Measurements from ENCODE around the gene EIPR1.
"Not testable (repeated sequence)": the region's sequence is repeated elsewhere in the genome, so short reads cannot be mapped to it uniquely, and the experiment has no call there.

Gene EIPR1

GRCh38 chr2:3185256-3185655, 192.4 kb downstream of the EIPR1 start:
- DNase-seq: no peak

- no peak for DNase-seq
These were observed 193.5 kb downstream of the EIPR1 start for GRCh38 chr2:3184167-3184566.

GRCh38 chr2:3183766-3184165, 193.9 kb downstream of the EIPR1 start:
- DNase-seq: no peak

GRCh38 chr2:3182848-3183247, 194.8 kb downstream of the EIPR1 start:
- no peak for DNase-seq

GRCh38 chr2:3181416-3182010, 196.1 kb downstream of the EIPR1 start:
- no peak for DNase-seq

GRCh38 chr2:3180909-3181221, 196.8 kb downstream of the EIPR1 start:
- not testable (repeated sequence) for DNase-seq

GRCh38 chr2:3180082-3180908, 197.3 kb downstream of the EIPR1 start:
- DNase-seq: no peak

- no peak for DNase-seq
These were observed 198.0 kb downstream of the EIPR1 start for GRCh38 chr2:3179626-3180025.

- DNase-seq: no peak
These were observed 198.4 kb downstream of the EIPR1 start for GRCh38 chr2:3179208-3179607.

- DNase-seq: no peak
These were observed 199.0 kb downstream of the EIPR1 start for GRCh38 chr2:3178578-3179031.

GRCh38 chr2:3177891-3178577, 199.6 kb downstream of the EIPR1 start:
- DNase-seq: no peak

GRCh38 chr2:3176869-3177255, 200.8 kb downstream of the EIPR1 start:
- DNase-seq: no peak

GRCh38 chr2:3176071-3176868, 201.3 kb downstream of the EIPR1 start:
- DNase-seq: no peak

GRCh38 chr2:3175568-3175955, 202.1 kb downstream of the EIPR1 start:
- DNase-seq: no peak

GRCh38 chr2:3174626-3175567, 202.7 kb downstream of the EIPR1 start:
- no peak for DNase-seq

GRCh38 chr2:3173031-3173430, 204.6 kb downstream of the EIPR1 start:
- DNase-seq: no peak

- no peak for DNase-seq
These were observed 205.2 kb downstream of the EIPR1 start for GRCh38 chr2:3172265-3172935.

- no peak for DNase-seq
These were observed 205.9 kb downstream of the EIPR1 start for GRCh38 chr2:3171564-3172264.

GRCh38 chr2:3170792-3171455, 206.7 kb downstream of the EIPR1 start:
- no peak for DNase-seq
